Hematopoietic multipotent progenitor cell treated with erythropoietin and hydrocortisone succinate and interleukin-3 and kit ligand, for 17 days (in vitro differentiated cells): ENCODE measurements around the gene PNPLA3.

Experiments
- DNase-seq: peaks from one replicate; pipeline ENCODE4 v3.0.0-alpha.2; 2015; ENCODE audit warnings: low spot score

Gene PNPLA3

GRCh38 chr22:43925433-43926348 lies 2.1 kb downstream of the PNPLA3 start:
- no peak for DNase-seq

- no peak for DNase-seq
These were observed 2.7 kb downstream of the PNPLA3 start for GRCh38 chr22:43926349-43926710.

GRCh38 chr22:43928468-43928867 lies 4.9 kb downstream of the PNPLA3 start:
- no peak for DNase-seq

- DNase-seq, result no peak
These were observed 5.3 kb downstream of the PNPLA3 start for GRCh38 chr22:43928908-43929307.

DNA sequence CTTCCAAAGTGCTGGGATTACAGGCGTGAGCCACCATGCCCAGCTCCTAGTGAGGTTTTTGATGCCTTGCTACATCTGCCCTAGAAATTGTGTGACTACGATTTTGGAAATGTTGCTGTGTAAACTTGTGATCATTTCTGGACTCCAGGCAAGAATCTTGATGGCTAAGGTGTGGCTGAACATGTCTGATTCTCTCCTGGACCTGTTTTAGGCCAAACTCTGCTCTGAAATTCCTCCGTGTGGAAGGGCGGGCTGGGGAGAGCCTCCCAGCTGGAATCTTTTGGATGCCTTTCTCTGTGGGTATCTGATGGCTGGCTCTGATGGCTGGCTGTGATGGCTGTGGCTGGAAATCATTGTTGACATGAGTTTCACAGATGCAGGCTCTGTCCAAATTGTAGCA lies 8.2 kb downstream of the PNPLA3 start:
- DNase-seq, result no peak

DNA sequence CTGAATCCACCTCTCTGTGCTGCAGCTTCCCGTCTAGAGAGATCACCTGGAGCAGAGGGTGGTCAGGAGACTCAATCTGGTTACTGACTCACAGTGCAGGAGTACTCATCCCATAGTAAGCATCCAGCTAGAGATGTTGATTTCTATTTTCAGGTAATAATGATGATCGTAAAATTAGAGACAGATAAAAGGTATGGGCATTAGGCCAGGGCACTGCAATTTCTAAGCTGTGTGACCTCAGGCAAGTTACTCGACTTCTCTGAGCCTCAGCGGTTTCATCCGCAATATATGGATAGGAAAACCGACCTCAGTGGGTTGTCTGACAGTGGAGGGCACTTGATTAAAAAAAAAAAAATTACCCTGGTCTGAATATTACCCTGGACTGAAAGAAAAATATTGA lies 17.8 kb downstream of the PNPLA3 start:
- DNase-seq, result no peak

GRCh38 chr22:43944670-43945430 lies 21.2 kb downstream of the PNPLA3 start:
- no peak for DNase-seq

- DNase-seq, result peak; percentile 62
These were observed 22.2 kb downstream of the PNPLA3 start for GRCh38 chr22:43945632-43946383.

DNA sequence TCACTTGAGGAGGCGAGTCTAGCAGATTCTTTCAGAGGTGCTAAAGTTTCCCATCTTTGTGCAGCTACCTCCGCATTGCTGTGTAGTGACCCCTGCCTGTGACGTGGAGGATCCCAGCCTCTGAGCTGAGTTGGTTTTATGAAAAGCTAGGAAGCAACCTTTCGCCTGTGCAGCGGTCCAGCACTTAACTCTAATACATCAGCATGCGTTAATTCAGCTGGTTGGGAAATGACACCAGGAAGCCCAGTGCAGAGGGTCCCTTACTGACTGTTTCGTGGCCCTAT lies 22.7 kb downstream of the PNPLA3 start:
- DNase-seq, result no peak

DNA sequence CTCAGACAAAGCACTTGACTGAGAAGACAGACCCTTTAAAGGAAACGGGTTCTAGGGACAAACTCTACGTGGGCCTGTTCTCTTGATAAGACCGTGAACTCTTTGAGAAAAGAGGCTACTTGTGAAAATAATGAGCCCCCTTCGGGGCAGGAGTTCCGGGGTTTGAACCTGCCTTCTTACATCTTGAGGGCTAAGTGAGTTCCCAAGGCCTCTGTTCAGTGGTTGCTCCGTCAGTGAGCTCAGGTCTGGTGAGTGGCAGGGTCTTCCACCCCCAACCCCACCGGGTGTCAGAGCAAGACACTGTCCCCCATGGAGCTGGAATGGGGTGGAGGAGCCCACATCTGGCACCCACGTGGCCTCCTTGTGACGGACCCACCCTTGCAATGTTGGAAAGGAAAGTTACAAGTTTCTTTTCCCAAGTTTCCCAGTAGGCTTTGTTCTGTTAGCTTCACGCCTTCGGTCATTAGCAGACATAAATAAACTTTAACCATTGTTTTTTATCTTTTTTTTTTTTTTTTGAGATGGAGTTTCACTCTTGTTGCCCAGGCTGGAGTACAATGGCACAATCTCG lies 25.3 kb downstream of the PNPLA3 start:
- no peak for DNase-seq

- DNase-seq, result no peak
These were observed 27.8 kb downstream of the PNPLA3 start for GRCh38 chr22:43951391-43951790.

- no peak for DNase-seq
These were observed 28.4 kb downstream of the PNPLA3 start for GRCh38 chr22:43951966-43952365.

- no peak for DNase-seq
These were observed 30.6 kb downstream of the PNPLA3 start for GRCh38 chr22:43953988-43954785.

DNA sequence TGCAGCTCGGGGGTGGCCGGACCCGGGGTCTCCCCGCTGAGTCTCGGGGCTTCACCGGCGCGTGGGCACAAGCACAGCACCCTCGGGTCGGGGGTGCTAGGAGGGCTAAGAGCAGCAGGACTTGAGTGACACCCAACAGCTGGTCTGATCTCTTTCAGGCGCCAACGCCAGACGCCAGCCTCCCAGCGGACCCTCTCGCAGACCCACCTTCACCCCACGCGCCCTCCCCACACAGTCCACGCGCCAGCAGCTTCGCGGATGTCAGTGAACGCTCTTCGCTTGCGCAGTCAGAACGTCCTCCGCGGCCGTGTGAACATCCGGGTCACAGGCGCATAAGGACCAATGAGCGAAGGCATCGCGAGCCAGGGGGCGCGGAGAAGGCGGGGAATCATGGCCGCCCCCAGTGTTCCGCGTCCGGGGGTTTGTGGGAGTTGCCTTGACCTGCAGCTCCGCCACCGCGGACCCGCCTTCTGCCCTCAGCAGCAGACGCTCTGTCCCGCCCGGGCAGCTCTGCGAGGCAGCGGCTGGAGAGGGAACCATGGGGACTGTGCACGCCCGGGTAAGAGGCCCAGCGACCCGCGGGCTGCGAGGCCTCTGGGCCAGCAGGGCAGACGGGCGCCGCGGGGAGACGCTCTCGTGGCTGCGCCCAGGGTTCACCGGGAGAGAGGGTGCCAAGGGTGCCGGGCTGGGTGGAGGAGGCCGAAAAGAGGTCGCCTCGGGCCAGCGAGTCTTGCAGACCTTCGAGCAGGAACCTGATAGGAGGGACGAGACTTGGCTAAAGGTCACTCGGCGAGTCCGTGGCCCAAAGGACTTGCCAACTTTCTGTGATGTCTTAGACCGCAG lies 31.7 kb downstream of the PNPLA3 start, which contains the start of gene SAMM50:
SAMM50 (plus strand) TSS at position 403 of the 843 bp plus-strand sequence; CDS start at position 539, 136 bp downstream.
- DNase-seq, result peak; percentile 79

DNA sequence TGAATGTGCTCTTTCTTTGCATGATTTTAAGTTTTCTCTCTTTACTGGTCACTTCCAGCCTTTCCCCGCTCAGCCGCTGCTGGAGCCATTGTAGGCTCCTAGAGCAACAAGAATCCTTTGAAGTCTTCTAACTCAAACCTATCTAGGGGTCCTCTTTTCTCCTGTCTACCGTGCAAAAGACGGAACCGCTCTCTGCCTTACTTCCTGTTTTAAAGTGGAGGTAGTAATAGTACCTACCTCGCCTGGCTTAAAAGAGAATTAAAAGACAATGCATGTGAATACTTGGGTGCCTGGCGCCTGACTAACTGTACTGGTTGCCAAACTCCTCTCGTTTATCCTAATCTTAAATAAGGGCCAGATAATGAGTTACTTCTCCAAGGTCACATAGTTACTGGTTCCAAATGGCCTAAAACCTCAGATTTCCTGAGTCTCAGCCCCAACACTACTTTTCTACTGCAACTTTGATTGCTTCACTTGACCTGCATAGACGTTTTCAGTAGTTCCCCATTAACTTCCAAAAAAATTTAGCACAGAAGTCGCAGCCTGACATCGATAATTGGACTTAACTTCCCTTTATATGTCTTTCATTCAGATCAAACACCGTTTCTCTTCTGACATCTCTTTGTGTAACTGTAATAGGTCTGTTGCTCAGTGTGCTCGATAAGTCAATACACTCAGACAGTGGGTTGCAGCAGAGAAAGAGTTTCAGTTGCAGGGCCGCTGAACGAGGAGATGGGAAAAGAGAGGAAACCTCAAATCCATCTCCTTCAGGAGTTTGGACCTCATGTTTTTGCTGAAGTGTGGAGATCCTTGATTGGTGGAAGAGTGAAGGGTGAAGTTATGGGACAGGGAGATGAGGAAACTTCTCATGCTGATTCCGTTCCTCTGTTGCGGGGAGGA lies 32.5 kb downstream of the PNPLA3 start:
- no peak for DNase-seq

- DNase-seq, result no peak
These were observed 33.3 kb downstream of the PNPLA3 start for GRCh38 chr22:43956805-43957463.

- DNase-seq, result no peak
These were observed 34.3 kb downstream of the PNPLA3 start for GRCh38 chr22:43957871-43958270.

- DNase-seq, result no peak
These were observed 40.8 kb downstream of the PNPLA3 start for GRCh38 chr22:43964314-43964857.

DNA sequence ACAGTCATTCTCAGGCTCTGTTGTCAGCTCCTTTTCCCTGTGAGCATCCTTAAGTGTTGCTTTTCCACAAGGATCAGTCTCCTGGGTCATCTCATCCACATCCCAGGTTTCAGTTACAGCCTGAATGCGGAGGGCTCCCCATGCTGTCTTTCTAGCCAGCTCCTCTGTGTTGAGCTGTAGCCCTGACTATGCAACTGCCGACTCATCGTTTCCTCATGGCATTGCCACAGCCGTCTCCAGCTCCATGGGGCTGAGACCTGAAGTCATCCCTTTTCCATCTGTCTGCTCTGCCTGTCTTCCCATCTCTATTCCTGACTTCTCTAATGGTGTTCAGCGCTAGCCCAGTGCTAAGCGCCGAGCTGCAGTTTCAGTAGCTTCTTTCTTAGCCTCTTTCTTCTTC lies 43.5 kb downstream of the PNPLA3 start:
- DNase-seq, result peak; percentile 32
